Neural progenitor cell (in vitro differentiated cells): ENCODE measurements around the gene MPND. TPM values are rescaled to one million over a fixed set of nuclear protein-coding genes. Genes with fewer than 3 reads are reported as not detected.

Source experiments
- DNase-seq: peaks from one replicate; pipeline ENCODE4 v3.0.0-alpha.2; 2016; ENCODE audit warnings: low spot score
- H2AFZ ChIP-seq: fragments of 200-600 bp; sonication (generic); replicated peaks from 2 replicates; pipeline ENCODE4 v1.6.1; 2016; ENCODE audit warnings: antibody characterized with exemption
- H3F3A ChIP-seq: fragments of 200-600 bp; sonication (generic); 2 replicates; pipeline ENCODE4 v1.6.1; 2016; ENCODE audit warnings: antibody characterized with exemption, low read depth
- H3K27ac ChIP-seq: fragments of 200-600 bp; sonication (generic); 2 replicates; pipeline ENCODE4 v1.5.1; 2016; ENCODE audit warnings: mild to moderate bottlenecking
- H3K27me3 ChIP-seq: fragments of 200-600 bp; sonication (generic); 2 replicates; pipeline ENCODE4 v1.6.1; 2016; ENCODE audit warnings: mild to moderate bottlenecking, moderate library complexity
- H3K36me3 ChIP-seq: fragments of 200-600 bp; sonication (generic); 2 replicates; pipeline ENCODE4 v1.5.1; 2016
- H3K4me1 ChIP-seq: fragments of 200-600 bp; sonication (generic); 2 replicates; pipeline ENCODE4 v1.6.1; 2016; ENCODE audit warnings: mixed run types
- H3K4me2 ChIP-seq: fragments of 200-600 bp; sonication (generic); 2 replicates; pipeline ENCODE4 v1.6.1; 2016
- H3K4me3 ChIP-seq: fragments of 200-600 bp; sonication (generic); 2 replicates; pipeline ENCODE4 v1.5.1; 2016
- H3K79me2 ChIP-seq: fragments of 200-600 bp; sonication (generic); 2 replicates; pipeline ENCODE4 v1.6.1; 2016; ENCODE audit warnings: low read depth
- H3K9ac ChIP-seq: fragments of 200-600 bp; sonication (generic); 2 replicates; pipeline ENCODE4 v1.6.1; 2016
- H3K9me3 ChIP-seq: fragments of 200-600 bp; sonication (generic); 2 replicates; pipeline ENCODE4 v1.5.1; 2016; ENCODE audit warnings: low read depth
- H4K20me1 ChIP-seq: fragments of 200-600 bp; sonication (generic); 2 replicates; pipeline ENCODE4 v1.6.1; 2016; ENCODE audit warnings: low read depth
- H3K27ac Mint-ChIP-seq: 3 replicates; pipeline ENCODE4 v1.8.0; 2021; ENCODE audit warnings: mixed read lengths
- H3K27me3 Mint-ChIP-seq: 2 replicates; pipeline ENCODE4 v1.8.0; 2022; ENCODE audit warnings: low read depth, mild to moderate bottlenecking, inconsistent platforms, moderate library complexity, mixed read lengths; ENCODE audit not compliant: insufficient read depth
- H3K36me3 Mint-ChIP-seq: 3 replicates; pipeline ENCODE4 v1.8.0; 2021; ENCODE audit warnings: mixed read lengths
- H3K4me1 Mint-ChIP-seq: 3 replicates; pipeline ENCODE4 v1.8.0; 2021; ENCODE audit warnings: mixed read lengths
- H3K4me3 Mint-ChIP-seq: 3 replicates; pipeline ENCODE4 v1.8.0; 2021; ENCODE audit warnings: mild to moderate bottlenecking, moderate library complexity, mixed read lengths
- H3K9me3 Mint-ChIP-seq: 3 replicates; pipeline ENCODE4 v1.8.0; 2020; ENCODE audit warnings: mixed read lengths
- CTCF ChIP-seq: fragments of 200-600 bp; sonication (generic); IDR thresholded peaks from 2 replicates; pipeline ENCODE4 v1.5.1; 2017; ENCODE audit warnings: antibody characterized with exemption, mild to moderate bottlenecking
- EZH2 ChIP-seq: fragments of 200-600 bp; sonication (generic); IDR thresholded peaks from 2 replicates; pipeline ENCODE4 v1.6.1; 2017; ENCODE audit warnings: antibody characterized with exemption, mild to moderate bottlenecking, moderate library complexity
- EZH2phosphoT487 ChIP-seq: fragments of 200-600 bp; sonication (generic); IDR thresholded peaks from 2 replicates; pipeline ENCODE4 v1.6.1; 2017; ENCODE audit warnings: antibody characterized with exemption
- total RNA-seq: library from RNA; depleted of rRNA; stranded (reverse); fragments of >200 nt; gene quantifications from 2 replicates; pipeline ENCODE4 v1.2.3, GENCODE V29; 2015; ENCODE audit warnings: low replicate concordance

MPND gene
- total RNA-seq, 1 donor from 2014 or later: 10.6 TPM

- Mint-ChIP-seq H3K9me3 (peaks cover 2% of the 10 kb centered on the region), H3K36me3 (peaks cover 4% of the 10 kb centered on the region), H3K27ac (peak overlapping the region; percentile 64), H3K27me3 (peaks cover 4% of the 10 kb centered on the region), H3K4me1 (peaks cover 13% of the 10 kb centered on the region), H3K4me3 (peak overlapping the region; percentile 17)
- H3K27me3 ChIP-seq: no peaks in the 10 kb centered on the region
- H3K27ac ChIP-seq: peak overlapping the region; percentile 63
- TF ChIP-seq EZH2: no peak
- no peak for TF ChIP-seq EZH2phosphoT487
- TF ChIP-seq CTCF: no peak
- peaks cover 6% of the 10 kb centered on the region for H3K79me2 ChIP-seq
- peaks cover 13% of the 10 kb centered on the region for H3F3A ChIP-seq
- H3K4me3 ChIP-seq: no peak overlapping the region
- H4K20me1 ChIP-seq: no peaks in the 10 kb centered on the region
- peaks cover 10% of the 10 kb centered on the region for H3K4me1 ChIP-seq
- H3K9ac ChIP-seq: no peak overlapping the region
- H3K4me2 ChIP-seq: peak overlapping the region; percentile 29
- DNase-seq: peak; percentile 32
- no peaks in the 10 kb centered on the region for H3K9me3 ChIP-seq
- H3K36me3 ChIP-seq: no peaks in the 10 kb centered on the region
- H2AFZ ChIP-seq: peak overlapping the region; percentile 95
These were observed 41.6 kb upstream of the MPND start for GRCh38 chr19:4301590-4302242.

- Histone ChIP-seq H3K4me2 (peak within 1 kb of the TSS; percentile 29), H3K36me3 (no peaks in the 10 kb centered on the region), H3K27ac (peak within 1 kb of the TSS; percentile 63), H3K79me2 (peaks cover 6% of the 10 kb centered on the region), H2AFZ (peak within 1 kb of the TSS; percentile 95), H3F3A (peaks cover 13% of the 10 kb centered on the region), H3K27me3 (no peaks in the 10 kb centered on the region), H4K20me1 (no peaks in the 10 kb centered on the region), H3K4me1 (peaks cover 10% of the 10 kb centered on the region), H3K9ac (no peak within 1 kb of the TSS), H3K9me3 (no peaks in the 10 kb centered on the region), H3K4me3 (no peak within 1 kb of the TSS)
- DNase-seq: no peak
- Mint-ChIP-seq H3K27ac (peak within 1 kb of the TSS; percentile 64), H3K27me3 (peaks cover 4% of the 10 kb centered on the region), H3K4me1 (peaks cover 14% of the 10 kb centered on the region), H3K4me3 (peak within 1 kb of the TSS; percentile 38), H3K36me3 (peaks cover 6% of the 10 kb centered on the region), H3K9me3 (peaks cover 2% of the 10 kb centered on the region)
- TF ChIP-seq EZH2phosphoT487: no peak
- no peak for TF ChIP-seq CTCF
- no peak for TF ChIP-seq EZH2
These were observed 41.1 kb upstream of the MPND start, which contains the start of gene TMIGD2 for GRCh38 chr19:4302243-4302640. Gene TMIGD2 (minus strand): TSS chr19:4302389. CDS start chr19:4302385, 4 bp downstream.

GRCh38 chr19:4303819-4304537 is 39.4 kb upstream of the MPND start:
- no peaks in the 10 kb centered on the region for H4K20me1 ChIP-seq
- H3K36me3 ChIP-seq: no peaks in the 10 kb centered on the region
- H3K9ac ChIP-seq: no peak overlapping the region
- no peak for TF ChIP-seq CTCF
- DNase-seq: no peak
- no peak overlapping the region for H3K27ac Mint-ChIP-seq
- H3K9me3 ChIP-seq: no peaks in the 10 kb centered on the region
- H3K27me3 ChIP-seq: no peaks in the 10 kb centered on the region
- H3K27ac ChIP-seq: no peak overlapping the region
- H3F3A ChIP-seq: peaks cover 13% of the 10 kb centered on the region
- H3K27me3 Mint-ChIP-seq: peaks cover 2% of the 10 kb centered on the region
- H3K4me2 ChIP-seq: peak overlapping the region; percentile 70
- H3K36me3 Mint-ChIP-seq: peaks cover 6% of the 10 kb centered on the region
- peaks cover 10% of the 10 kb centered on the region for H3K4me1 ChIP-seq
- peaks cover 14% of the 10 kb centered on the region for H3K4me1 Mint-ChIP-seq
- H3K4me3 Mint-ChIP-seq: peak overlapping the region; percentile 85
- peak overlapping the region; percentile 65 for H2AFZ ChIP-seq
- no peaks in the 10 kb centered on the region for H3K9me3 Mint-ChIP-seq
- H3K4me3 ChIP-seq: peak overlapping the region; percentile 67
- H3K79me2 ChIP-seq: peaks cover 6% of the 10 kb centered on the region
